Glomerular visceral epithelial cell (primary cell): Measurements from ENCODE around the gene ZNF473.

Source experiments
- DNase-seq: peaks from one replicate; pipeline ENCODE4 v3.0.0-alpha.2; 2016; ENCODE audit errors: extremely low spot score

The ZNF473 gene

DNA sequence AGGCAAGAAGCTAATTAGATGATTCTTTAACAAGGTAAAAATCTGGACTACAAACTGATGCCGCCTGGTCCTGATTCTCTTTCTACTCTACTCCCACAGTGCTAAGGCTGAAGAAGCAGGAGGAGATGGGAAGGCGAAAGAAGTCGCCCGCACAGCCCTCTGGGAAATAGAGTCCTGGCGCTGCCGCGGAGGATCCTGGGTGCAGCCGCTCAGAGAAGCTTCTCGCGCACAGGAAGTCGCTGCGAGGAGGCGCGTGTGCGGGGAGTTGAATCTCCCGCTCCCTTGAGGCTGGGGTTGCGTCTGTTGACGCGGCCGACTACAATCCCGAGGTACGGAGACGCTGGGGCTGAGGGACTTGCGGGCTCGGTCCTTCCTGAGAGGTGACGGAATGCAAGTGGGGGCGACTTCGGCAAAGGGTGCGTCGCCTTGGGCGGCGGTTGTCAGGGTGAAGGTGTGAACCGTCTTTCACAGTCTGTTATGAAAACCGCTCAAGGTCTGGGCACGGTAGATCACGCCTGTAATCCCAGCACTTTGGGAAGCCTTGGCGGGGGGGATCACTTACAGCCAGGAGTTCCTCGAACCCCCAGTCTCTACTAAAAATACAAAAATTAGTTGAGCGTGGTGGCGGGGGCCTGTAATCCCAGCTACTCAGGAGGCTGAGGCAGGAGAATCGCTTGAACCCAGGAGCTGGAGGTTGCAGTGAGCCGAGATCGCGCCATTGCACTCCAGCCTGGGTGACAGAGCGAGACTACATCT, at the start of gene ZNF473:
ZNF473 (plus strand) TSS at position 212 of the 756 bp plus-strand sequence. CDS start 5,078 bp downstream, outside the sequence.
- peak; percentile 96 for DNase-seq

DNA sequence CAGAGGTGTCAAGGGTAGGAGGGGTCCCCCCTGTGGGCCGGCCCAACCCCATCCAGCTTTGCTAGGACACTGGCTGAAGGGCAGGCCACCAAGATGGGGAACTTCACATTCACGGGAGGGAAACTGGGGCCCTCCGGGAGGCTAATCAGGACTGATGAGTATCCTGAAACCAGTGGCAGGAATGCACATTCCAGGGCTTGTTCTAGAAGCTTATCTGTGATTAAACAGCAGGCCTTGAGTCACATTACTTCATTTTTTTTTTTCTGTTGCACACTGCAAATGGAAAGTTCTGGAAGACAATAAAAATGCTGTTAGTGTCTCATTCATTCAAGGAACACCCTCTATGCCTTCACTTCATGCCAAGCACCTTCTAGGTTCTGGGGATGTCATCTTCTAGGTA, 49.3 kb upstream of the ZNF473 start:
- DNase-seq: no peak

GRCh38 chr19:49977076-49977475, 48.7 kb upstream of the ZNF473 start:
- DNase-seq: no peak

DNA sequence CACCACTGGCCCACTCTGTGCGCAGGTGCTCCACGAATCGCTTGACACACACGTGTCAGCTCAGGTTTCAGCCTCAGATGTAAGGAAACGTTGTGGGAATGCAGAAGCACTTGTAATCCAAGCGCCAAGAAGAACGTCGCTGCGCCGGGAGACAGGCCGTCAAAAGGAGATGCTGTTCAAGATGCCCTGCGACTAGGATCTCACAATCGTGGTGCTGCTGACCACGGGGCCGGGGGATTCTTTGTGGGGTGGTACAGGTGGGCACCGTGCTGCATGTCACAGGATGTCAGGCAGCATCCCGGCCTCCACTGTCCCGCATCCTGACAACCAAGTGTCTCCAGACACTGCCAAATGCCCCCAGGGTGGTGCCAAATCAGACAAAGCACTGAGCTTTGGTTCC, 47.9 kb upstream of the ZNF473 start:
- no peak for DNase-seq

DNA sequence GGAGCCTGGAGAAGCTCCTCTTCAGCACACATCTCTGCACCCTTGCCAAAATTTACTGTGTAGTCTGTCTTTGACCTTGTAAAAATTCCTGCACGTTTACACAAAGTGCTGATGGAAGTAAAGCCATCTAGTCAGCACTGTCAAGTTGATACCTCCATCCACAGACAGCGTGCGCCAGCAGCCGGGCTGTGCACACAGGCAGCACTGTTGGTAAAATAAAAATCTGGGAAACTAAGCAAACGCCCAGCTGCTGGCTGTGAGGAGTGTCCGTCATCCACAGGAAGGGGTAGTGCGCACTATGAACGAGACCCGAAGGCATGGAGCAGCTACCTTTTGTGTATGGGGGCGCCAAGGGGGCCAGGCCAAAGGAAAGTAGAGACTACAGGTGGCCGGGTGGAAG, 47.5 kb upstream of the ZNF473 start:
- no peak for DNase-seq

DNA sequence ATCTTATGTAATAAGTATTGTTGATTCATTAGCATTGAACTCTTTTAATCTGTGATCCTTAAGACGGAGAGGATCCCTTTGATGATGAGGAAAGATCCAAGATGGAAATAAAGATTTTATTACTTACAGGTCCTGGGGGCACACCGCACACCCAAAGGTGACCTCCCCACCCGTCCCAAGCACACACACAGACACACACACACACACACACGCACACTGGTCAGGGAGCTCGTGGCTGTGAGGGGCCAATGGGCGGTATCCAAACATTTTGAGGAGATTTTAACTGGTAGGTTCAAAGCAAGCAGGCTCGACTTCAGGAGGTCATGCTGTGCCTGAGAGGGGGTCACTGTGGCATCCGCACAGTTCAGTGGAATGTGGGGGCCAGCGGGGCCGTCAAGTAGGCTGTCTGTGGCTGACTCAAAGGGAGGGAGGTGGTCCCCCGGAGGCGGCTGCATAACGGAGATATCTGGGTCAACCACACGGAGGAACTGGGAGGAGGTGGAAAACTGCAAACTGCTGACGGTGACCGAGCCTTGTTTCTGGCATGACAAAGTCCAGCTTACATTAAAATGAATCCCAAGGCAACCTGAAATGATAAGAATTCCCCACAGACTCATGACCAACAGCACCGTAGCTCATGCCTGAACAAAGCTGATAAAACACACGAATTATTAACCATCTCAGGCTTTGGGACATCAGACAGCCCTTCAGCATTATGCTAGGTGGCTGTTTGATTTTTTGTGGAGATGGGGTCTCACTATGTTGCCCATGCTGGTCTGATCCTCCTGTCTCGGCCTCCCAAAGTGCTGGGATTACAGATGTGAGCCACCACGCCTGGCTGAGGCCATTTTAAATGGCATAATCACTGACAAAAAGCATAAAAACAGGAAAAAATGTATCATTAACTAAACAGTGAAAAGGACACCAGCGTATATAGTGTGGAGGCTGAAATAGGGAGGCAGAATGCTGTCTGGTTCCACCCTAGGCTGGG, 43.9 kb upstream of the ZNF473 start:
- no peak for DNase-seq

- DNase-seq: peak; percentile 48
Measured at GRCh38 chr19:49983645-49984229, 42.1 kb upstream of the ZNF473 start.

- DNase-seq: no peak
Measured at GRCh38 chr19:49984491-49984890, 41.3 kb upstream of the ZNF473 start.

DNA sequence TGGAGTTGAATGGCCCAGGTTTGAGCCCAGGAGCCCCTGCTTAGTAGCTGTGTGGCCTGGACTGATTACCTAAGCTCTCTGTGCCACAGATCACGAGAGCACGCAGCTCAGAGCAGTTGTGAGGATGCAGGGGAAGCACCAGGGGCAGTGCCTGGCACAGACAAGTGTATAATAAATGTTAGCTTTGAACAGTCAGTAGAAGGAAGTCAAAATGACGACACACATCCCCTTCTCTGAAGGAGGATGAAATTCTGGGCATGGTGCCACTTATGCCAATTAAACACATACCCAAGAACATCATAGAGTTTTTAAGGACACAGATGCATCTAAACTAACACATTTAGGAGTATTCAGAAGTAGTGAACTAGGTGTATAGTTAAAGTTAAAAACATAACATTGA, 39.9 kb upstream of the ZNF473 start:
- no peak for DNase-seq

GRCh38 chr19:49986354-49986753, 39.5 kb upstream of the ZNF473 start:
- DNase-seq: no peak

DNA sequence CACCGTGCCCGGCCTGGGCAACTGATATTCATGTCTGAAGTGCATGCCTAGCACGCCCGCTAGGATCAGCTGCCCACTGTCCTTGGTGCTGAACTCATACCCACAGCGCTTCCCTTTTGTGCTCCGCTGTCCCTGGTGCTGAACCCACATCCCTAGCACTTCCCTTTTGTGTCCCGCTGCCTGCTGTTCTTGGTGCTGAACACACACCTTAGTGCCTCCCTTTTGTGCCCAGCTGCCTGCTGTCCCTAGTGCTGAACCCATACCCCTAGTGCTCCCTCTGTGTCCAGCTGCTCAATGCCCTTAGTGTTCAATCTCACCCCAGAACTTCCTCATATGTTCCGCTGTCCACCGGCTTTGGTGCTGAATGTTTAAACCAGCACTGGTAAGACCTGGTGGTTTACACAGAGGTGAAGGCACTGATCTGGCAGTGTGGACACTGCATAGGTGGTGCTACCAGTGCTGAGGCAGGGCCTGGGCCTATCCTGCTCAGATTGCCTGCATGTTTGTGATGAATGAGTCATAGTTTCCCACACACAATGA, 38.6 kb upstream of the ZNF473 start:
- peak; percentile 77 for DNase-seq

GRCh38 chr19:49988007-49988406, 37.8 kb upstream of the ZNF473 start:
- DNase-seq: no peak

DNA sequence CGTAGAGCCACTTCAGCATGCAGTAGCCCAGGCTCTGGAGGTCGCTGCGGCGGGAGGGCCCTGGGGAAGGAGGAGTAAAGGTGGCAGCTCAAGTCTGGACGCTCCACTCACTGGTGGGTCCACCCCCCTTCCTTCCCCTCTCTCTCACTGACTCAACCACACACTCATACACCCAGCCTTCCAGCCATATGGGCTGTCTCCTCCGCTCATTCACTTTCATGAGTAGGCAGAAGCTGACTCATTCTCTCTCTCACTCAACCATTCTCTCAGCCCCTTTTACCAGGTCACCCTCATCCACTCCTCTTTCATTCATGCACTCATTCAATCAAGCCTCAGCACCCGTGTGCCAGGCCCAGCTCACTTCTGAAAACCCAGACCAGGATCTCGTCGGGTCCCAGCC, 37.4 kb upstream of the ZNF473 start:
- peak; percentile 42 for DNase-seq

- peak; percentile 24 for DNase-seq
Measured at GRCh38 chr19:49997709-49998108, 28.1 kb upstream of the ZNF473 start.

DNA sequence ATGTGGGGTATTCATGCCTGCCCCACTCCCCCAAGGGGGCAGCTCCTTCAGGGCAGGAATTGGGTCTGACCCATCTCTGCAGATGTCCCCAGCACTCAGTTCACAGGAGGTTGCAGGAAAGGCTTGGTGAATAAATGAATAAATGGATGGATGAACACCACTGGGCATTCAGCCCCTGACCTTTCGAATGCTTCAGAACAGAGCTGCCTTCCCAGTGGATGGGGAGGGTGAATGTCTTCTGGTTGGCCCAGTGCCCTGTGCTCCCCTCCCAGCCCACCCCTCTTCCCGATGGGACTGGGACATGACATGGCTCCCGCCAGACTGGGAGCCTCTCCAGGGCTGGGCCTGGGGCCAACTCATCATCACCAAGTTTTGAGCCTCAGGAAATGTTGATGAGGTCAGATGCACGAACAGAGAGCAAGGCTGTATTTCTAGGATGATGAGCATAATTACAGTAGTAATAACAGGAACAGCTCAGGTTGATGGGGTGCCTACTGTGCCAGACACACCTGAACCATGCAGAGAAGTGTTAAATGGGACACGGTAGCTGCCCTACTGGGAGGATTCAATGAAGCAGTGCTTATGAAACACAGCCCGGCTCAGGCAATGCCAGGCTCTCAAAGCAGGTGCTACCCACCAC, 26.3 kb upstream of the ZNF473 start:
- no peak for DNase-seq

- no peak for DNase-seq
Measured at GRCh38 chr19:50000038-50000840, 25.6 kb upstream of the ZNF473 start.

GRCh38 chr19:50000841-50001557, 24.8 kb upstream of the ZNF473 start:
- DNase-seq: no peak

DNA sequence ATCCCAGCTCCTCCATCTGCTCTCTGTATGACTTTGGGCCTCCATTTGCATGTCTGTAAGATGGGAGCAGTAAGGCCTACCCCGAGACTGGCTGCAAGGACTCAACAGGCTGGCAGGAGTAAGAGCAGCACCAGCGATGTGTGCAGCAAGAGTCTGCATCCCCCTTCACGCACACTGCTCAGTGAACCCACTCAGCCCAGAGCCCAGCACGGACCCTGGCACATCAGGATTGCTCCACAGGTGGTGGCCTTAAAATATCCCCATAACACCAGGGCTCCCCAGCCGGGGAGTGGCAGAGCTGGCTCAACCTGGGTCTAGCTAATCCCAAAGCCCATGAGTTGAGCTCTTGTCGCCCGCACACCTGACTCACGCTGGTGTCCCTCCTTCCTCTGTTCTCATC, 24.0 kb upstream of the ZNF473 start:
- DNase-seq: no peak

DNA sequence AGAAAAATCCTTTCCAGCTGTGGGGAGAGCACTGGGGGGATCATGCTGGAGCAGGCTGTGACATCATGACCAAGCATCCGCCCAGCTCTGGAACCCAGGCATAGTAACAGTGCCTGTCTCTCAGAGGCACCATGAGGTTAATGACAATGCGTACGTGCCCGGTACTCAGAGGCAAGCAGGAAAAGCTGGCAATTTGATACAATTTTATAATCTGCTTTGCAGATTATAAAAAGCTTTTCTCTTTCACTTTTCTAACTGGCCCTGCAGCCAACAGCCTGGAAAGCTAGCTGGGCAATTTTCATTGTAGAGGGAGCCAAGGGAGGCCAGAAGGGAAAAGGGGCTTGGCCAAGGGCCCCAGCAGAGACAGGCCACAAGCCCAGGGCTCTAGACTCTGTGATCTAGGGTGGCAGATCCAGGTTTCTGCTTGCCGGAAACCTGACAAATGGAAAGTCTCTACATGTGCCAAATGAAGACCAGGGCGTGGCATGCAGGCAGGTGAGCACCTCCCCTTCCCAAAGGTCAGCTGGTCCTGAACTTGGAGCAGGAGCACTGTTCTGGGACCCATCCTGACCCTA, 23.3 kb upstream of the ZNF473 start:
- DNase-seq: no peak
